ENCODE measurements around the gene LSM4.

GRCh38 chr19:18281082-18282020 is 41.5 kb downstream of the LSM4 start, which contains the start of gene JUND:
- TF ChIP-seq TAF1 (IDR thresholded peaks at IDR 0.05; ENCODE audit: borderline replicate concordance, low read depth, low read length) (peak; percentile 84), POLR2A (IDR thresholded peaks at IDR 0.05; ENCODE audit: low read depth, low read length) (peak; percentile 99)

Data from GM12892 (cell line).